Measurements from ENCODE around the gene PMPCA.

- TF ChIP-seq CTCF (IDR thresholded peaks at IDR 0.05) (no peak), POLR2A (IDR thresholded peaks at IDR 0.05) (no peak)
Observed at GRCh38 chr9:136374183-136374575, 36.3 kb upstream of the PMPCA start.
